Upper lobe of left lung (tissue), 6 donors: ENCODE data around the gene GABBR1. TPM values are rescaled to one million over a fixed set of nuclear protein-coding genes. Genes with fewer than 3 reads are reported as not detected.

ENCODE experiments used
- ATAC-seq, 2 donors: fragments of 200-7000 bp; cut with Tn5 transposase; one replicate each; pipeline ENCODE4 v1.9.1; 2022; ENCODE audit warnings: mild to moderate bottlenecking in 2 of 2, moderate library complexity in 2 of 2; ENCODE audit not compliant: low FRiP score in 2 of 2
- DNase-seq, 2 donors: peaks; one replicate each; pipeline ENCODE4 v3.0.0-alpha.2; 2019 to 2020
- H3K27ac ChIP-seq, 4 donors: fragments of 200-600 bp; sonication (generic); one replicate each; pipeline ENCODE4 v1.5.1; 2016 to 2019
- H3K27me3 ChIP-seq, 4 donors: fragments of 200-600 bp; sonication (generic); one replicate each; pipeline ENCODE4 v1.5.1; 2017 to 2019
- H3K36me3 ChIP-seq, 4 donors: fragments of 200-600 bp; sonication (generic); one replicate each; pipeline ENCODE4 v1.5.1; 2016 to 2019
- H3K4me1 ChIP-seq, 4 donors: fragments of 200-600 bp; sonication (generic); one replicate each; pipeline ENCODE4 v1.5.1; 2018 to 2019
- H3K4me3 ChIP-seq, 4 donors: fragments of 200-600 bp; sonication (generic); one replicate each; pipeline ENCODE4 v1.5.1; 2017 to 2019; ENCODE audit warnings: mild to moderate bottlenecking in 2 of 4, moderate library complexity in 1 of 4
- H3K9me3 ChIP-seq, 4 donors: fragments of 200-600 bp; sonication (generic); one replicate each; pipeline ENCODE4 v1.5.1; 2018 to 2019
- EP300 ChIP-seq, 4 donors: sonication (generic); formaldehyde crosslinking; IDR thresholded peaks; one replicate each; pipeline ENCODE4 v1.5.1; 2017; ENCODE audit warnings: antibody characterized with exemption in 4 of 4, control low read depth in 2 of 4
- POLR2A ChIP-seq, 4 donors: fragments of 450-650 bp; IDR thresholded peaks; one replicate each; pipeline ENCODE4 v1.5.1; 2016 to 2017; ENCODE audit warnings: antibody characterized with exemption in 4 of 4, mild to moderate bottlenecking in 2 of 4
- POLR2AphosphoS5 ChIP-seq, 2 donors: sonication (generic); formaldehyde crosslinking; IDR thresholded peaks; one replicate each; pipeline ENCODE4 v1.5.1; 2017; ENCODE audit warnings: antibody characterized with exemption in 2 of 2
- WGBS, 2 donors: methylation state at CpG; one replicate each; pipeline ENCODE4 v1.1.5; 2017 to 2018; 5-methylcytosine and 5-hydroxymethylcytosine counted together
- total RNA-seq, 6 donors: library from RNA; depleted of rRNA in 4 of 6; stranded (reverse); fragments of >200 nt in 4 of 6; gene quantifications; one replicate each; pipeline versions ENCODE4 v1.1.0 to v1.2.1, GENCODE V29; 2016 to 2021
- TF ChIP-seq, protein P1 (sequence below), 6 experiments: fragments of 450-650 bp in 4 of 6; fragments of 200-600 bp in 2 of 6; sonication (generic) in 2 of 6; IDR thresholded peaks; one replicate each; pipeline ENCODE4 v1.5.1; 2016 to 2019; ENCODE audit warnings: antibody characterized with exemption in 6 of 6
- donor health status: DM: no; HTN: no; CAD: no; lungs with moderate emphysema.
- donor health status: DM: no; HTN: yes; CAD: no; lungs with severe emphysema.

Gene GABBR1
- total RNA-seq, 6 donors from 2014 or later: 13.2 to 171 (median 34.8) TPM

DNA sequence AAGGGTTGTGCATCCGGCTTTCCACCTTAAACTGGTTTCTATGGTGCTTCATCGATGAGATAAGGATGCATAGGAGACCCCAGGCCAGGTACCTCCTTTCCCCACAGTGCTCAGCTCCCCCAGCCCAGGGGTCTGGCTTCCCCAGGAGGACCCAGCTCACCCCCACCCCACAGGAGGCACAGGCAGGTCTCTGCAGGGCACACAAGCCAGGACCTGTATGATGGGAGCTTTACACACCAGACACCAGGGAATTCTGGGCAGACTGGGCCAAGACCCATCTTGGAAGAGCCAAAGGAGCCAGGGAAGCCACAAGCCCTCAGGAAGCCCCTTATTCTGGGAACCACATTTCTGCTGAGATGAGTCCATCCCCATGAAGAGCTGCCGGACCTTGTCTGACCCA lies 103.0 kb downstream of the GABBR1 start:
- Histone ChIP-seq H3K36me3 (no peaks in the 10 kb centered on the region), H3K4me1 (no peaks in the 10 kb centered on the region), H3K9me3 (no peaks in the 10 kb centered on the region), H3K27ac (no peak overlapping the region), H3K4me3 (no peak overlapping the region), H3K27me3 (no peaks in the 10 kb centered on the region)
- 100% methylated on average over 2 to 3 of the region's 3 CpGs for WGBS, 2 donors
- no peak for ATAC-seq
- no peak for DNase-seq
- TF ChIP-seq, protein P1, sequence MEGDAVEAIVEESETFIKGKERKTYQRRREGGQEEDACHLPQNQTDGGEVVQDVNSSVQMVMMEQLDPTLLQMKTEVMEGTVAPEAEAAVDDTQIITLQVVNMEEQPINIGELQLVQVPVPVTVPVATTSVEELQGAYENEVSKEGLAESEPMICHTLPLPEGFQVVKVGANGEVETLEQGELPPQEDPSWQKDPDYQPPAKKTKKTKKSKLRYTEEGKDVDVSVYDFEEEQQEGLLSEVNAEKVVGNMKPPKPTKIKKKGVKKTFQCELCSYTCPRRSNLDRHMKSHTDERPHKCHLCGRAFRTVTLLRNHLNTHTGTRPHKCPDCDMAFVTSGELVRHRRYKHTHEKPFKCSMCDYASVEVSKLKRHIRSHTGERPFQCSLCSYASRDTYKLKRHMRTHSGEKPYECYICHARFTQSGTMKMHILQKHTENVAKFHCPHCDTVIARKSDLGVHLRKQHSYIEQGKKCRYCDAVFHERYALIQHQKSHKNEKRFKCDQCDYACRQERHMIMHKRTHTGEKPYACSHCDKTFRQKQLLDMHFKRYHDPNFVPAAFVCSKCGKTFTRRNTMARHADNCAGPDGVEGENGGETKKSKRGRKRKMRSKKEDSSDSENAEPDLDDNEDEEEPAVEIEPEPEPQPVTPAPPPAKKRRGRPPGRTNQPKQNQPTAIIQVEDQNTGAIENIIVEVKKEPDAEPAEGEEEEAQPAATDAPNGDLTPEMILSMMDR (IDR thresholded peaks at IDR 0.05): no peak
- TF ChIP-seq EP300 (IDR thresholded peaks at IDR 0.05): no peak
- no peak for TF ChIP-seq POLR2AphosphoS5 (IDR thresholded peaks at IDR 0.05)
- TF ChIP-seq POLR2A (IDR thresholded peaks at IDR 0.05): no peak

DNA sequence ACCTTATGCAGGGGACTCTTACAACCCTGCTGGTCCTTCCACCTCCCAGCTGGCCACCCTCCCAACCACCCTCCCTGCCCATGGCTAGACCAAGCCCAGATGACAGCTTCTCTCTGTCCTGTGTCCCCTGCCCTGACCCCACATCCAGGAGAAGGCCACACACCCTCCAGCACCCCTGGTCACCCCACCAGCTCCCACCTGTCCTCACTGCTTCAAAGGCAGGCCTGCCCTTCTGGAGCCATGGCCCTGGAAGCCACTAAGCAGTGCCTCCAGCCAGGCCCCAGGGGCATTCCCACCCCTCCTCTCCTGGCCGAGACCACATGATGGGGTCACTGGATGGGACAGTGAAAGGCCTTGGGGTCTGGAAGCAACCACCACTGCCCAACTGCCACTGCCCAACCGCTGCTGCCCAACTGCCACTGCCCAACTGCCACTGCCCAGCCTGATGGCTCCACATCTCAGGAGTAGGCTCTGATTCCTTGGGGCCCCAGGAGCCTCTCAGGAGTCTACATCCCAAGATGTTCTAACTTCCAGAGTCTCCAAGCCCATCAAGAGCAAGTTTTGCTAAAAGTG lies 103.9 kb downstream of the GABBR1 start:
- H3K4me3 ChIP-seq: no peak overlapping the region
- H3K36me3 ChIP-seq: no peaks in the 10 kb centered on the region
- DNase-seq (no peak), ATAC-seq (no peak)
- H3K9me3 ChIP-seq: no peaks in the 10 kb centered on the region
- no peaks in the 10 kb centered on the region for H3K27me3 ChIP-seq
- TF ChIP-seq EP300 (IDR thresholded peaks at IDR 0.05) (no peak), POLR2A (IDR thresholded peaks at IDR 0.05) (no peak), POLR2AphosphoS5 (IDR thresholded peaks at IDR 0.05) (no peak)
- TF ChIP-seq, protein P1 (IDR thresholded peaks at IDR 0.05): no peak
- no peaks in the 10 kb centered on the region for H3K4me1 ChIP-seq
- 80 to 93% methylated on average over 1 to 2 of the region's 2 CpGs for WGBS, 2 donors
- H3K27ac ChIP-seq: no peak overlapping the region

DNA sequence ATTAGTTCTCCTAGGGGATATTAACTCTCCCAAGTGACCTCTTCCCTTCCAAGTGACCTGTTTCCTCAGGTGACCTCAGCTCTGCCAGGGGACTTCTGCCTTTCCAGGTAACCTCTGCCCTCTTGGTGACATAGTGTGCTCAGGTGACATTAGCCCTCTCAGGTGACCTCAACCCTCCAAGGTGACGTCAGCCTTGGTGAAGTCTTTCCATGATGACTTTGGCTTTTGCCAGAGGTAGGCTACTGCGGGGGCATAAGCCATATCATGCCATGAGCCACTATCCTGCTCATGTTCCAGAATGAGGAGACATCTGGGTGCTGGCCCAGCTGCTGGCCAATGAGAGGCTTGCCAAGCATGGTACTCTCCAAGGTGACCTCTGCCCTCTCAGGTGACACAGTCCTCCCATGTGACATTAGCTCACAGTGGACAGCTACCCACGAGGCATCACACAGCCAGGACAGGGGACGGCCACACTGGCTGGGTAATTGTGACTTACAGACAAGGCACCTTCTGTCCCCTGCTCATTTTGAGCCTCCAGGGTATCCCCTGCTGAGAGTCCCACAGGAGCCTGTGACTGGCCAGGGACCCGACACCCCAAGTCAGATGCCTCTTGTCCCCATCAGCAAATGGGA lies 104.6 kb downstream of the GABBR1 start:
- Histone ChIP-seq H3K4me1 (no peaks in the 10 kb centered on the region), H3K27ac (no peak overlapping the region)

DNA sequence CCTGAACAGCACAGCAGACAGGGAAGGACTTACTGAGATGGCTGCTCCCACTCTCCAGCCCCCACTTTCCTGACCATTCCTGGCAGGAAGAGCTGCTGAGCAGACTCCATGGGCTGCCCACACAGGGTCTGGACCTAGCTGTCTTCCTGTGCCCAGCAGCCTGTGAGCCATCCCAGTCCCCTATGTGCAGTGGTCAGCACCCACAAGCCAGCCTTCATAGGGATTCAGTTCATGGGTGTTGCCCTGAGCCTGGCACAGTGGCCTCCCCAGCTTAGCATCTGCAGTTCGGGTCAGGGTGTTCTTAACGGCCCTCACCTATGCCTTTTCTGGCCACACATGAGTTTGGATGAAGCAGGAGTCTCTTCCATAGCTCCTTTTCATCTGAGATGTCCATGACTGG lies 105.4 kb downstream of the GABBR1 start:
- 55% methylated on average over 2 of the region's 2 CpGs; no CpG with 5 or more reads in 1 of the 2 donors for WGBS, 2 donors

More for the DNA sequence above, 104.6 kb downstream of the GABBR1 start:
- TF ChIP-seq POLR2AphosphoS5 (IDR thresholded peaks at IDR 0.05): no peak
- TF ChIP-seq EP300 (IDR thresholded peaks at IDR 0.05): no peak
- TF ChIP-seq, protein P1 (IDR thresholded peaks at IDR 0.05): no peak
- TF ChIP-seq POLR2A (IDR thresholded peaks at IDR 0.05): no peak
- H3K9me3 ChIP-seq: no peaks in the 10 kb centered on the region
- no peak for ATAC-seq
- 78 to 91% methylated on average over 3 to 5 of the region's 5 CpGs for WGBS, 2 donors
- H3K27me3 ChIP-seq: no peaks in the 10 kb centered on the region
- DNase-seq: no peak
- H3K36me3 ChIP-seq: no peaks in the 10 kb centered on the region
- H3K4me3 ChIP-seq: no peak overlapping the region

More for the DNA sequence above, 105.4 kb downstream of the GABBR1 start:
- Histone ChIP-seq H3K27me3 (no peaks in the 10 kb centered on the region), H3K27ac (no peak overlapping the region), H3K9me3 (no peaks in the 10 kb centered on the region), H3K36me3 (no peaks in the 10 kb centered on the region), H3K4me3 (no peak overlapping the region), H3K4me1 (no peaks in the 10 kb centered on the region)
- ATAC-seq (no peak), DNase-seq (no peak)
- TF ChIP-seq POLR2AphosphoS5 (IDR thresholded peaks at IDR 0.05) (no peak), EP300 (IDR thresholded peaks at IDR 0.05) (no peak), POLR2A (IDR thresholded peaks at IDR 0.05) (no peak)
- TF ChIP-seq, protein P1 (IDR thresholded peaks at IDR 0.05): no peak
